GM19193 (cell line): ENCODE measurements around the gene AHNAK.

Experiments
- POLR2A ChIP-seq: IDR thresholded peaks from 4 replicates; pipeline ENCODE4 v1.6.1; 2011; ENCODE audit not compliant: insufficient read depth, insufficient read length; ENCODE audit errors: extremely low read depth

Gene AHNAK

DNA sequence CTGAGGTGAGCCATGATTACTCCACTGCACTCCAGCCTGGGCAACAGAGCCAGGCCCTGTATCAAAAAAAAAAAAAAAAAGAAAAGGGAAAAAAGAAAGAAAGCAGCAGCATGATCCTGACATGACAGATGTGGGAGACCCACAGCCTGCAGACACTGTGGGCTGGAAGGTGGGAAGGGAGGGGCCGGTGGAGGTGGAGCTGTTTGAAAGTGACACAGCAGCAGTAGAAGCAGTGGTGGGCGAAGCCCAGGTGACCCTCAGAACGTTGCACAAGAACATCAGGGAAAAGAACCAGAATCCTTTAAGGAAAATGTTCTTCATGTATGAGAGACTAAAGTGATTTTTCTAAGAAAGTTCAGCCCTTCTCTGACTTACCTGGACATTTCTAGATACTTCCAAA, 154.1 kb downstream of the AHNAK start:
- no peak for TF ChIP-seq POLR2A

DNA sequence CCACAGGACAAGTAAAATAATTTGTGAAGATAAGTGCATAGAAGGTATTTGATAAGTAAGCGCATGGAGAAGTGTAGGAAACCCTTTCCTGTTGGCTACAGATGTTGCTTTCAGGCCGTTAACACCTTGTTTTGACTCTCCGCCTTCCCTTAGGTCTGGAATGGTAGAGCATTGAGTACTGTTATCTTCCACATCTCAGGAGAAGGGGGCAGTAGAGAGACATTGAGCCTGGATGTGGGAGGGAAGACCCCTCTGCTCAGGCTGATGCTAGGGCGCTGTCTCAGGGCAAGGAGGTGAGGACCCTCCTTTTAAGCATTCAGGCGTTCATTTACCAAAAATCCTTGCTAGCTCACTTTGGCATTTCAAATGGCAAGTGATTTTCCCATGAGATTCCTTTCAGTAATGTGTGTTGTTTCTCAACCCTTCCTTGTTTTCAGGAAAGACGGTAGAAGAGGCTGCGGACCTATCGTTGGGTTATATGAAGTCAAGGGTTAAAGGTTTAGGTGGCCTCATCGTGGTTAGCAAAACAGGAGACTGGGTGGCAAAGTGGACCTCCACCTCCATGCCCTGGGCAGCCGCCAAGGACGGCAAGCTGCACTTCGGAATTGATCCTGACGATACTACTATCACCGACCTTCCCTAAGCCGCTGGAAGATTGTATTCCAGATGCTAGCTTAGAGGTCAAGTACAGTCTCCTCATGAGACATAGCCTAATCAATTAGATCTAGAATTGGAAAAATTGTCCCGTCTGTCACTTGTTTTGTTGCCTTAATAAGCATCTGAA, 154.8 kb downstream of the AHNAK start:
- no peak for TF ChIP-seq POLR2A

GRCh38 chr11:62390722-62391121, 155.9 kb downstream of the AHNAK start:
- no peak for TF ChIP-seq POLR2A

- TF ChIP-seq POLR2A, result no peak
These were observed 156.4 kb downstream of the AHNAK start for GRCh38 chr11:62390237-62390636.

- no peak for TF ChIP-seq POLR2A
These were observed 157.6 kb downstream of the AHNAK start for GRCh38 chr11:62388999-62389398.

DNA sequence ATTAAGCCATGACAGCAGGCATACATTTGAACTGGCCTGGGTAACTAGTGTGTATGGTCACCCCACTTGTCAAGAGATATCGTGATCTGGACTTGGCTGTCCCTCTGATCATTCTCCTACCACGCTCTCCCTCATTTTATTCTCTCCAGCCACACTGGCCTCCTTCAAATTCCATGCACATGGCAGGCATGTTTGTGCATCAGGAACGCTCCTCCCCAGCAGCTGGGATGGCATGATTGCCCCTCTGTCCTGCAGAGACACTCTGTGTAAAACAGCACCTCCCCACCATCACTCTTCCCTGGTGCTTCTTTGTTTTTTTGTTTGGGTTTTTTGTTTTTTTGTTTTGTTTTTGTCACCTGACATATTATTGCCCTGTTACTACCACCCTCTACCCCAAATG, 159.2 kb downstream of the AHNAK start:
- no peak for TF ChIP-seq POLR2A

DNA sequence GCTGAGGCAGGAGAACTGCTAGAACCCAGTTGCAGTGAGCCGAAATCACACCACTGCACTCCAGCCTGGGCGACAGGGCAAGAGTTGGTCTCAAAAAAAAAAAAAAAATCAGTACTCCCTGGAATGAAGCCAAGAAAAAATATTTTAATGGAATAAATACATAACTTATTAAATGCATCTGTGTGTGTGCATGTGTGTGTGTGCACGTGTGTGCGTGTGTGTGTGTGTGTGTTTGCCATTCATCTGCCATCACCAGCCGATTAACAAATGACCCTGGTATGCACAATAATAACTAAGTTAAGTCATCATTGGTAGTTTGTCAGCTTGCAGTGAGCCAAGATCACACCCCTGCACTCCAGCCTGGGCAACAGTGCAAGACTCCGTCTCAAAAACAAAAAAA, 162.8 kb downstream of the AHNAK start:
- TF ChIP-seq POLR2A, result no peak
